Inflammatory macrophage treated with lipopolysaccharide for 4 hours (primary cell): Measurements from ENCODE around the gene BAZ1A.
"Not testable (repeated sequence)": the region's sequence is repeated elsewhere in the genome, so short reads cannot be mapped to it uniquely, and the experiment has no call there.

Experiments
- DNase-seq: peaks from one replicate; pipeline ENCODE4 v3.0.0-alpha.2; 2020

The BAZ1A gene

DNA sequence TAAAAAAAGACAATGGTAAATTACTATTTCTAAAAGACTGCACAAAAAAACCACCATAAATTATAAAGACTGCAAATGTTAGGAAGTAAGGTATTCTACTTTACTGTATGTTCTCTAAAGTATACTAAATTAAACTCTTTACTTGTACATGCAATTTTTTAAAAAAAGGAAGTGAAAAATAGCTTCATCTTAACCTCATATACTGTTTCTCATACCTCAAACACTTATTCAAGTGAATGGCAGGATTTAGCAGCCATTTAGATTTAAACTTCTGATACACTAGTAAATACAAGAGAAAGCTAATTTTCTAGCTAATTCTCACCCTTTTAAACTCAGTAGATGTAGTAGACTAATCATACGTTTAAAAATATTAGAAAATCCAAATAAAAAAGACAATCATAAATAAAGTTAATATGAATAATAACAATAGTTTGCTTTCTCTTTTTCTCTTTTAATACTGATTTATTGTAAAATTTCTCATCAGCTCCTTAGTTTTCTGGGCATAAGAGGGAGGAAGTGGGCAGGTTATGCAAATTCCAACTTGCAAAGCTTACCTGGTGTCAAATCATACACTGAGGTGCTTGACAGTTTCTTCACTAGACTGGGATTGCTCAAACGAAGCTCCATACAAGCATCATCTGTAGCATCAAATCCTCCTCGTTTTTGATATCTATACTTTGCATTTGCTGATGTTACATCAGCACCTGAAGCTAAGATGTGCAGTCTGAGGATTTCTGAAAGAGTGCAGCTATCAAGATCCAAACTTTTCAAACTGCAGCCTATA, 89.7 kb downstream of the BAZ1A start:
- no peak for DNase-seq

DNA sequence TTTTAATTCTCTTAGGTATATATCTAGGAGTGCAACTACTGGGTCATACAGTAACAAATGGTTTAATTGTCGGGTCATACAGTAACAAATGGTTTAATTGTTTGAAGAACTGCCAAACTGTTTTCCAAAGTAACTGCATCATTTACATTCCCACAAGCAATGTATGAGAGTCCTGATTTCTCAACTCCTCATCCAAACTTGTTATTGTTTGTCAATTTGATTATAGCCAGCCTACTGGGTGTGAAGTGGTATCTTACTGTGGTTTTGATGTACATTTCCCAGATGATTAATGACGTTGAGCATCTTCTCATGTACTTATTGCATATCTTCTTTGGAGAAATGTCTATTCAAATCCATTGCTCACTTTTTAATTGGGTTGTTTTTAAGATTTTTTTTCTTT, 93.1 kb downstream of the BAZ1A start:
- no peak for DNase-seq

DNA sequence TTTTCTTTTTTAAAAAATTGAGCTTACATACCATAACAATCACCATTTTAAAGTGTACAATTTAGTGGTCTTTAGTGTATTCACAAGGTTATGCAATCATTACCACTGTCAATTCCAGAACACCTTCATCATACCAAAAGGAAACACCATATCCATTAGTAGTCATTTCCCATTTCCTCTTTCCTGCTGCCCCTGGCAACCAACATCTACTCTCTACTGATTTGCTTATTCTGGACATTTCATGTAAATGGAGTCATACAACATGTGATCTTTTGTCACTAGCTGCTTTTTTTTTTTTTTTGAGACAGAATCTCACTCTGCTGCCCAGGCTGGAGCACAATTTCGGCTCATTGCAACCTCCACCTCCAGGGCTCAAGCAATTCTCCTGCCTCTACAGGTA, 93.9 kb downstream of the BAZ1A start:
- peak; percentile 91 for DNase-seq

DNA sequence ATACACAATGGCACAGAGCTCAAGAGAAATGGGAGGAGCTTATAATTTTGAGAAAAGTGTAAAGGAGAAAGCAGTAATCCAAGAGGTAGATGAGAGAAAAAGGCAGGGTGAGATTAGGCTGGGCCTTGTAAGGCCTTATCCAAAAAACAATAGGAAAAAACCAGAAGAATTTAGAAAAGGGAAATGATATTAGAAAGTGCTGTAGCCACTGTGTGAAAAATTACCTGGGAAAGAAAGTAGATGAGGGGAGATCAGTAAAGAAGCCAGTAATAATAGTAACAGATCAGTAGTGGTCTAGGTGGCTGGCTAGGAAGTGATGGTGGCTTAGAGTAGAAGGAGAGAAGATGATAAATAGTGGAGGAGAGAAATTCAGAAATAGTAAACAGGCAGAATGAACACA, 94.5 kb downstream of the BAZ1A start:
- no peak for DNase-seq

DNA sequence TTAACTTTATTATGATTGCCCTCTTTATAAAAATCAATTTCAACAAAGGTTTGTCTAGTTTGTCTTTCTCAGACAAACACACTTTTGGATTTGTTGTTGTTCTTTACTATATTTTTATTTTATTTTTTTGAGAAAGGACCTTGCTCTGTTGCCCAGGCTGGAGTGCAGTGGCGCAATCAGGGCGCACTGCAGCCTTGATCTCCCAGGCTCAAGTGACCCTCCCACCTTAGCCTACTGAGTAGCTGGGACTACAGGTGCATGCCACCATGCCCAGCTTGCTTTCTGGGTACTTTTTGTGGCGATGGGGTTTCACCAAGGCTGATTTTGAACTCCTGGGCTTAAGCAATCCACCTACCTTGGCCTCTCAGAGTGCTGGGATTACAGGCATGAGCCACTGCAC, 96.4 kb downstream of the BAZ1A start:
- DNase-seq = no peak

DNA sequence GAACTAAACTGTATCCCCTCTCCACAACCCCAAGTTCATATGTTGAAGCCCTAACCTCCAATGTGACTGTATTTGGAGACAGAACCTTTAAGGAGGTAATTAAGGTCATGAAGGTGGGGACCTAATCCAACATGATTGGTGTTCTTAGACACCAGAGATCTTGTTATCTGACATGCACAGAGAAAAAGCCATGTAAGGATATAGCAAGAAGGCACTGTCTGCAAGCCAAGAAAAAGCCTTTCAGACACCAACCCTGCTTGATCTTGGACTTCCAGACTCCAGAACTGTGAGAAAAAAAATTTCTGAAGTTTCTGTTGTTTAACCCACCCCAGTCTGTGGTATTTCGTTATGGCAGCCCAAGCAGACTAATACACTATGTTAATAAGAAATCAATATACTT, 98.5 kb downstream of the BAZ1A start:
- DNase-seq = no peak

DNA sequence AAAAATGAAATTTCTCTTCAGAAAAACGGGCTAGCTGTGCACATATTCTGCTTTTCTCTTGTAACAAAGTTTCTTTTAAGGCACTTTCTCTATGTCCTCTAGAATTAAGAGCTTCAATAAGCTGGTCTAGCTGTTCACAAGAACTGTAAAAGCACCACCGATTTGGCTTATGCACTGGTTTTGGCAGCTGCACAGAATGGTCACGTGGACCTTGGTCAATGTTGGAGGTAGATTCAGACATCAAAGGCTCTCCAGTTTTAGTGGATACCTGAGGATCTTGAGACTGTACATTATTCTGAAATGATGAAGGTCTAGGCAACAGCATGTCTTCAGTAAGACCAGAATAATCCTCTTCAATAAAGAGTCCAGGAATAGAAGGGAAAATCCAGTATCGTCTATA, 99.2 kb downstream of the BAZ1A start:
- DNase-seq = no peak

DNA sequence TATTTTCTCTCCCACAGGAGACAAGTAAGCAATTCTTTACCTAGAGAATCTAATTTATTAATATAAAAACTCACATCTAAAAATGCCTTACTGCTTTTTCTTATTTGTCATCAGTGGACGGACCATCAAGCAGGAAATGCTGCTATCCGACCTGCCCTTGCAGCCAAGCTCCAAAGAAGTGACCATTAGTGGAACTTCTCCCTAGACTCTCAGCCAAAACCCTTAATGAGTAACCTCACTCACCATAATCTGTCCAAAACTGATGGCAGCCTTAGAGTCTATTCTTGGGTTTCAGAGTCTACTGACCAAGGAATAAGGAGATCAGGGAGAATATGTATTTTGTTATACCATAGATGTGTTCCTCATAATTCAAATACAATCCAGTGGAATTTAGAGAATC, 99.8 kb downstream of the BAZ1A start:
- DNase-seq = no peak

DNA sequence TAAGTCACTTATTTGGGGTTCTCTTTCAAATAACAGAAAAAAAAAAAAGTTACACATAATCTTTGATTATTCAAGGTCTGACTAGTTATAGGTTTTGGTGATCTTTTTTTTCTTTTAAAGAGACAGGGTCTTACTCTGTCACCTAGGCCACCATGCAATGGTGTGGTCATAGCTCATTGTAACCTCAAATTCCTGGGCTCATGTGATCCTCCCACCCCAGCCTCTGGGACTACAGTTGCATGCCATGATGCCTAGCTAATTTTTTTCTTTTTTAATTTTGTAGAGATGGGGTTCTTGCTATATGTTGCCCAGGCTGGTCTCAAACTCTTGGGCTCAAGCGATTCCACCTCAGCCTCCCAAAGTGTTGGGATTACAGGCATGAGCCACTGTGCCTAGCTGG, 104.3 kb downstream of the BAZ1A start:
- no peak for DNase-seq

DNA sequence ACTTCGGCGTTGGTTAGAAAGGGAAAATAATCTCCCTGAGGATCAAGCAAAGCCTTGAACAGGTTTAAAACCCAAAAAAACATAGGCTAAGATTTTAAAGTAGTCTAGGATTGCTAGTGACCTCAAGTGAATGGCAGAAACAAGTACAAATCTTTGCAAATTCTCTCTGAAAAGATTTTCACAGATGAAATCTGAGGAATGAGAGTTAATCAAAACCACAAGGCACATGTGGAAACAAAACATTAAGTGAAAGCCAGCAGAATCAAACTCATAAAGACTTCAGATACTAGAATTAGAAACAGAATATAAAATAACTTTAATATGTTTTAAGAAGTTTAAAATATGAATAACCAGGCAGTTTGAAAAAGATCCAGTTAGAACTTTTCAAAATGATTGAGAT, 108.6 kb downstream of the BAZ1A start:
- DNase-seq = no peak

DNA sequence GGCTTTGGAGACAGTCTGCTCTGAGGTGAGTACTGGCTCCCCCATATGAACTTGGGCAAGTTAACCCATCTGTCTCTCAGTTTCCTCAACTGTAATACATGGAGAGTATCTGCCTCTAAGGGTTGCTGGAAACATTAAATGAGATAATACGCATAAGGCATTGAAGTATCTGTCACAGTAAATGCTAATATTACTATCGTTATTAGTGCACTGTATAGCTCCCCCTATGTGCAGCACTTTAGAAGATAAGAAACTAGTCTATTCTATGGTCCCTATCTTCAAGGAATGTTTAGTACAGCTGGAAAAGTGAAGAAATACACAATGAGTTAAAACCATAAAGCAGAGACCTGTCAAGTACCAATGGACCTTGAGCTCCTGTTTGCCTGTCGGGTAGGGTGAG, 109.1 kb downstream of the BAZ1A start:
- no peak for DNase-seq

DNA sequence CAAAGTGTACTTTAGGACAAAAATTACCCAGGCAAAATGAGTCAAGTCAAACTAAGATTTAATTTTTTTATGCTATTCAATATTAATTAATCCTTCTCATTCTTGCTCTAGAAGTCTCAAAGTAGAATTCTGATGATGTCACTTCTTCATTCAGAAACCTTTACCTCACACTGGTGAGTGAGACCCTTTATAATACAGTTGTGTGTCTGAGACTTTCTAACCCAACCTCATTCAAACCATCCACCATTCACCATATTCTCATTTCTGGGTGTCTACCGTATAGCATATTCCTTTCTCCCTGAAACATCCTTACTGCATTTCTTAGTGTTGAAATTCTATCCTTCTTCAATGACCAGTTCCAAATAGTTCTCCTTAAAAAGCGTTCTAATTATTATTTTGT, 119.9 kb downstream of the BAZ1A start:
- DNase-seq = no peak

DNA sequence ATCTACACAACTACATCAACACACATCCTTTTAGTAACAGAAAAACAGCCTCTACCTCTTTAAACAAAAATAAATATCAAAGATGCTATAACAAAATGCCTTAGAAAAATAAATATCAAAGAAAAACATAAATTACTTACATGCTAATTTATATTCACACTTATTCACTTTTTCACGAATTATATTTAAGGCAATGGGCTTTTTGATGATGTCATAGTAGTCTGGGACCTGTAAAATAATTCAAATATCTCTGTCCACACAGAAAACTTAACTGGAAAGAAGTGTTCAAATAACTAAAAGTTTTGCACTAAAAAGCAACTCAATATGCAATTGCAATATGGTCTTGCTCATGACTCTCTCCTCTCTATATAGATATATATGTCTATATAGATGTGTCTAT, 120.5 kb downstream of the BAZ1A start:
- no peak for DNase-seq

DNA sequence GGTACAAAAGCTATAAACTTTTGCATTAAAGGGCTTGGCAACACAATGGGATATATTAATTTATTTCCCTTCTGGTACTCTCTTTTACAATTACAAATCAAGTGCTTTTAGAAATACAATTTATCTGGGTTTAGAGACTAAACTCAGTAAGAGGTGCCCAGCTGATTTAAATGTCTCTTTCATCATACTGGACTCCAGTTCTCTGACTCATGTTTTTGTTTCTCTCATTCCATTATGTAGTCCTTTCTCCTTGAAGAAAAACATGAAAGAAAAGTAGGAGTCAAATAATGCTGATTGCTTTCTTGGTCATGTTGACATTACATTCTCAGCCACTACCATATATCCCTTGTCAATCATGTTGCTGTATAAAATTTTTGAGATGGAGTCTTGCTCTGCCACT, 124.5 kb downstream of the BAZ1A start:
- no peak for DNase-seq

DNA sequence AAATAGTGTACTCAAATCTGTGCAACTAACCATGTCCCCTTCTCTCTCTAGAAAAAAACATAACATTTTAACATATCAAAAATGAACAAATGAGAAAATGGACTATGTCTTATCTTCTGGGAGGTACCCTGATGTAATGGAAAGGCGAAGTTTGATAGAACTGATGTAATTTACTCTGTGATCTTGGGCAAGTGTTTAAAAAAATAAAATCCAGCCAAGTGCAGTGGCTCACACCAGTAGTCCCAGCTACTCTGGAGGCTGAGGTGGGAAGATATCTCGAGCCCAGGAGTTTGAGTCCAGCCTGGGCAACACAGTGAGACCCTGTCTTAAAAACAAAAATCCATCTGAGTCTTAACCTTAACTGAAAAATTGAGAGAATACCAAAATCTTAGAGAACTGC, 124.9 kb downstream of the BAZ1A start:
- no peak for DNase-seq

DNA sequence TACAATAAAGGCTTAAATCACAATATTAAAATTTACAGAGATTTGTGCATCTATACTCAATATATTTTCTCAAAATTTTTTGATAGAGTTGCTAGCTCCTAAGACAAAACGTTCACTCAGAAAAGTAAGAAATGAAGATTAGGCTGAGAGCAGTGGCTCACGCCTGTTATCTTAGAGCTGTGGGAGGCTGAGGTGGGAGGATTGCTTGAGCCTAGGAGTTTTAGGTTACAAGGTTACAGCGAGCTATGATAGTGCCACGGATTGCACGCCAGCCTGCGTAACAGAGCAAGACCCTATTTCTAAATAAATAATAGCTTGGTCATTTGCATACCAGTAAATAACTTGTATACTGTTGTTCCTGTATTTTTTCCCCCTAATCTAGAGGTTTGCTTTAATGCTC, 125.8 kb downstream of the BAZ1A start:
- no peak for DNase-seq

DNA sequence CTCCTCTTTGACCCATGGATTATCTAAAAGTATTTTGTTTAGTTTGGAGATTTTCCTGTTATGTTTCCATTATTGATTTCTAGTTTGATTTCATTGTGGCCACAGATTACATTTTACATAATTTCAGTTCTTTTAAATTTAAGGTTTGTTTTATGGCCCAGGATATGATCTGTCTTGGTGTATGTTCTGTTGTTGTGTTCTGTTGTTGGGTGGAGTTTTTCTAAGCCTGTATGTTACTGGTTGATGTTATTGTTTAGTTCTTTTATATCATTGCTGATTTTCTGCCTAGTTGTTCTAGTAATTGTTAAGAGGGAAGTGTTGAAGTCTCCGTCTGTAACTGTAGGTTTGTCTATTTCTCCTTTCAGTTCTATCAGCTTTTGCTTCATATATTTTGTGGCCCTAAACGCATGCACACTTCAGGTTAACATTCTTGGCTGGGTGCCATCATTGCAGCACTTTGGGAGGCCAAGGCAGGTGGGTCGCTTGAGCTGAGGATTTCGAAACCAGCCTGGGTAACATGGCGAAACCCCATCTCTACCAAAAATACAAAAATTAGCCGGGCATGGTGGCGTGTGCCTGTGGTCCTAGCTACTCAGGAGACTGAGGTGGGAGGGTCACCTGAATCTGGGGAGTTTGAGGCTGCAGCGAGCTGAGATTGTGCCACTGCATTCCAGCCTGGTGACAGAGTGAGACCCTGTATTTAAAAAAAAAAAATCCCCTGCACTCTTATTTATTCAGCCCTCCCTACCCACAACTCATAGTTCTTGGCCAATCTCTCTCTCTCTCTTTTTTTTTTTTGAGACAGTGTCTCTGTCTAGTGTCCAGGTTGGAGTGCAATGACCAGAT, 132.7 kb downstream of the BAZ1A start:
- no peak for DNase-seq

DNA sequence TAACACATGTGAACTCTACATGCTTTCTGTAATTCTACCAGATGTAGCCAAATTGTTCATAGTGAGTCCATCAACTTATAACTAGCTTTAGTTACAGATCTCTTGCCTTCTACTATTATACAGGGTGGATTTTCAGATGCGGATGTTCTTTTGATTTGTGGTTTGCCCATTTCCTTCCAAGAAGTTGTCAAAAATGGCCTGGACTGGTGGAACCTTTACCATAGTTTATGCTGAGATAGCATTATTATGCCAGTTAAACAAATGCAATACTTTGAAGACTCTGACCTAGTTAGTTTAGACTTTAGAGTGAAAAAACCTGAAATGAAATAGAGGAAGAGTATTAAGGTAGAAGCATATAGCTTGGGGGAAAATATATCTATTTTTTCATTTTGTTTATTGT, 133.3 kb downstream of the BAZ1A start:
- no peak for DNase-seq

DNA sequence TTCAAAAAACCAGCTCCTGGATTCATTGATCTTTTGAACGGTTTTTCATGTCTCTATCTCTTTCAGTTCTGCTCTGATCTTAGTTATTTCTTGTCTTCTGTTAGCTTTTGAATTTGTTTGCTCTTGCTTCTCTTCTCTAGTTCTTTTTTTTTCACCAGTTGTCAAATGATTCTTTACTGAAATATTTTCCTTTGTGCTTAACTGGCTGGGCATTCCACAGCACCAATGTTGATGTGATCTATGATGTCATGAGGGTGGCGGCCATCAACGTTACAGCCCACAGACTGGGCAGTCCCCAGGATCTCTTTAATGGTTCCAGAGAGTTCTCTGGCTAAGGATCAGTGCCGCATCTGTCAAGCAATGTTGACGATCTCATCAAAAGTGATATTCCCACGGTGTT, 135.0 kb downstream of the BAZ1A start:
- peak; percentile 12 for DNase-seq

DNA sequence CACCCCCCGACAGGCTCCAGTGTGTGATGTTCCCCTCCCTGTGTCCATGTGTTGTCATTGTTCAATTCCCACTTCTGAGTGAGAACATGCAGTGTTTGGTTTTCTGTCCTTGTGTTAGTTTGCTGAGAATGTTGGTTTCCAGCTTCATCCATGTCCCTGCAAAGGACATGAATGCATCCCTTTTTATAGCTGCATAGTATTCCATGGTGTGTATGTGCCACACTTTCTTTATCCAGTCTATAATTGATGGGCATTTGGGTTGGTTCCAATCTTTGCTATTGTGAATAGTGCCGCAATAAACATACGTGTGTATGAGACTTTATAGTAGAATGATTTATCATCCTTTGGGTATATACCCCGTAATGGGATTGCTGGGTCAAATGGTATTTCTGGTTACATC, 138.1 kb downstream of the BAZ1A start:
- DNase-seq = not testable (repeated sequence)

DNA sequence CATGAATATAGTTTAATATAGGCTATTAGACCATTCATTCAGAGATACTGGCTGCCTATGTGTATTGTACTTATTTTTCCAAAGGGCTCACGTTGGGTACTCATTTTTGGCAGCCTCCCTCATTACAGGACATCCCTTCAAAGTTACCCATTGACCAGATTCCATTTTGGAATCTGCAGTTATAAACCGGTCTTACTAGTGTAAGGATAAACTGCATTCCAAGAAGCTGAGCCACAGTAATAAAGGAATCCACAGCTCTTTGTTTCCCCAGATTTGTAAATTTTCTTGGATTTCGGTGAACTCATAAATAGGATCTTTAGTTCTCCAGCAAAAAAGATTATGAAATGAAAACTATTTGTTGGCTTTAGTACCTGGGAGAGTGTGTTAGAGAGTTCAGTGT, 141.9 kb downstream of the BAZ1A start:
- no peak for DNase-seq

DNA sequence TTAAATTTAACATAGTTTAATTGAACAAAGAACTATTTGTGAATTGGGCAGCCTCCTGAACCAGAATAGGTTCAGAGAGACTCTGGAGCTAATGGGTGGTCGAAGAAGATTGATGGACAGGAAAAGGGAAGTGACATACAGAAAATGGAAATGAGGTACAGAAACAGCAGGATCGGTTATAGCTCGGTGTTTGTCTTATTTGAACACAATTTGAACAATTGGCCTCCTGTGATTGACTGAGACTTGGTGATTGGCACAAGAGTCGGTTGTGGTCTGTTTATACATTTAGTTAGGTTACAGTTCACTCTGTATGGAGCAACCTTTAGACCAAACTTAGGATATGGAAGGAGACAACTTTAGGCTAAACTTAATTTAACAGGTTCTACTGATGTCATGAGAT, 142.4 kb downstream of the BAZ1A start:
- DNase-seq = no peak

DNA sequence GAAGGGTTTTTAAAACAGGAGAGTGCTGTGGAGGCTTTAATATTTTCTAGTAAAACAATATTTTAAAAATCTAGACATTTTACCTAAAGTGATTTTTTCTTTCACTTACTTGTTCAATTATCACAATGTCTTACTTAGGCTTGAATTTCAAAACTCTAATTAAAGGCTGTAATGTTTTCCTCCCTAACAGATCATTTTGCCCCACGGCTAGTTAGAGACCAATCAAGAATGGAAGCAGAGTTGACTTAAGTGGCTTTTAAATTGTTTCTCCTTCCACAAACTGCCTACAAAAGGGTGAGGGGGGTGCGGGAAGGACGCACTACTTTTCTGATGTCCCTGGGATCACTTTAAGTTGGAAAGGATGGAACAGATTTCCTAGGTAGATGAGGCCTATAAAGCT, 151.3 kb downstream of the BAZ1A start:
- no peak for DNase-seq

DNA sequence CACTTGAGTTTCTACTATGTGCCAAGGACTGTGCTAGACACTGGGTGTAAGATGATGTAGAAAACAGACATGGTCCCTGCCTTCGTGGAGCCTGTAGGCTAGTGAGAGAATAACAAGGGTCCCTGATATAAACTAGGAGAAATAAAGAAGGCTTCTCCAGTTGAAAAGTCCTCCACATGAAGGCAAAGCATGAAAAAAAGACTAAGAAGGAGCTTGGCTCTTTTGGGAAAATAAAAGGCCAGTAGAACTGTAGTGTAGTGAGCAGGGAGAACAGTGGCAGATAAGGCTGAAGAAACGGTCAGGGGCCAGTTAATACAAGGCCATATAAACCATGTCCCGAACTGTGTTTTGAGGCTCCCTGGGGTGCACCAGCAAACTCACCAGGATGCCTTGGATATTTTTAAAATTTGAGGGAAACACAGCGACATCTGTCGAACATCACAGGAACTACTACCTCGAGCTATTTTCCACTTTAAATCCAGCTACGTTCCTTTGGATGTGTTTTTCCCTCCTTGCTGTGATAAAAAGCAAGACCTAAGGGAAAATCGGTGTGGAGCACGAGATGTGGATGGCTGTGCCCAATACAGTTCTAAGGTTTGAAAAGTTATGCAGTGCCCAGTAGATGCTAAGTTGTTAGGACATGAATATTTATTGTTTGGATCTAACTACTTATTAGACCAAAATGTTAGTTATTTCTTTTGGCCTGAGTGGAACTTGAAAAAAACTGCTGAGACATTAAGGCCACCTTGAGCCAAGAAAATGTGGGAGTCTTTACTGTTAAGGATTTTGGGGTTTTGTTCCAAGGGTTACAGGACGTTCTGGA, 152.2 kb downstream of the BAZ1A start:
- peak; percentile 27 for DNase-seq
